ENCODE data around the gene CEP72. TPM values are rescaled to one million over a fixed set of nuclear protein-coding genes. Genes with fewer than 3 reads are reported as not detected.

Gene CEP72
- total RNA-seq, 4 donors from 2014 or later, result 3.3 to 6.6 (median 5.0) TPM

- H3K36me3 ChIP-seq, result peaks cover 0 to 64% (median 0%) of the 10 kb centered on the region in 3 donors
- no peak for DNase-seq (ENCODE audit: low spot score in 2 of 2)
- no peaks in the 10 kb centered on the region for H3K27me3 ChIP-seq
- no peaks in the 10 kb centered on the region for H3K4me1 ChIP-seq
- WGBS, 2 donors, result 76 to 87% methylated on average over 4 to 8 of the region's 8 CpGs
- no peak for TF ChIP-seq CTCF (IDR thresholded peaks at IDR 0.05)
- no peak for TF ChIP-seq POLR2A (IDR thresholded peaks at IDR 0.05)
- TF ChIP-seq EP300 (IDR thresholded peaks at IDR 0.05), result no peak
- no peaks in the 10 kb centered on the region for H3K9me3 ChIP-seq
- H3K27ac ChIP-seq, result no peak overlapping the region
- H3K4me3 ChIP-seq, result no peak overlapping the region
These were observed 53.4 kb downstream of the CEP72 start for GRCh38 chr5:665541-665955.

- TF ChIP-seq POLR2A (IDR thresholded peaks at IDR 0.05) (no peak), EP300 (IDR thresholded peaks at IDR 0.05) (no peak), CTCF (IDR thresholded peaks at IDR 0.05) (no peak)
- DNase-seq (ENCODE audit: low spot score in 2 of 2), result no peak
- 88 to 93% methylated on average over 18 to 37 of the region's 40 CpGs for WGBS, 2 donors
- no peaks in the 10 kb centered on the region for H3K9me3 ChIP-seq
- peaks cover 0 to 3% (median 0%) of the 10 kb centered on the region in 4 donors for H3K4me1 ChIP-seq
- H3K4me3 ChIP-seq, result no peak overlapping the region
- peaks cover 0 to 58% (median 0%) of the 10 kb centered on the region in 3 donors for H3K36me3 ChIP-seq
- no peak overlapping the region for H3K27ac ChIP-seq
- H3K27me3 ChIP-seq, result no peaks in the 10 kb centered on the region
These were observed 54.0 kb downstream of the CEP72 start for GRCh38 chr5:665956-666711.

GRCh38 chr5:666816-667498, 54.8 kb downstream of the CEP72 start:
- DNase-seq (ENCODE audit: low spot score in 2 of 2), result no peak
- Histone ChIP-seq H3K36me3 (peaks cover 0 to 50% (median 0%) of the 10 kb centered on the region in 3 donors), H3K4me3 (no peak overlapping the region), H3K27ac (no peak overlapping the region), H3K4me1 (peaks cover 2 to 11% (median 5%) of the 10 kb centered on the region in 4 donors), H3K9me3 (no peaks in the 10 kb centered on the region), H3K27me3 (peaks cover 0 to 2% of the 10 kb centered on the region in 2 donors)
- TF ChIP-seq EP300 (IDR thresholded peaks at IDR 0.05) (no peak), POLR2A (IDR thresholded peaks at IDR 0.05) (no peak), CTCF (IDR thresholded peaks at IDR 0.05) (no peak)
- WGBS, 2 donors, result 93 to 94% methylated on average over 13 of the region's 13 CpGs

- peaks cover 0 to 17% of the 10 kb centered on the region in 2 donors for H3K27me3 ChIP-seq
- no peak for TF ChIP-seq EP300 (IDR thresholded peaks at IDR 0.05)
- no peak for TF ChIP-seq POLR2A (IDR thresholded peaks at IDR 0.05)
- TF ChIP-seq CTCF (IDR thresholded peaks at IDR 0.05), result no peak
- no peak overlapping the region for H3K27ac ChIP-seq
- H3K9me3 ChIP-seq, result no peaks in the 10 kb centered on the region
- no peak for DNase-seq (ENCODE audit: low spot score in 2 of 2)
- peaks cover 0 to 35% (median 0%) of the 10 kb centered on the region in 3 donors for H3K36me3 ChIP-seq
- no peak overlapping the region for H3K4me3 ChIP-seq
- 82 to 90% methylated on average over 40 to 41 of the region's 44 CpGs for WGBS, 2 donors
- H3K4me1 ChIP-seq, result peaks cover 5 to 26% (median 20%) of the 10 kb centered on the region in 4 donors
These were observed 56.3 kb downstream of the CEP72 start for GRCh38 chr5:668283-668995.
